ENCODE measurements around the gene TUBGCP6.
A peak's percentile ranks its signal among the peaks of the same experiment; 100 is the strongest.
"Not testable (repeated sequence)": the region's sequence is repeated elsewhere in the genome, so short reads cannot be mapped to it uniquely, and the experiment has no call there.

The TUBGCP6 gene

GRCh38 chr22:50275181-50276055 is 30.6 kb upstream of the TUBGCP6 start:
- ChIA-PET CTCF (interaction anchor here (0.6 to 2.7 kb wide), 23 partner anchors 8 to 66 kb away, joined by 3 to 49 read pairs (median 5); partner anchors contain the start of genes DENND6B, HDAC10 and PLXNB2), POLR2A (no interaction called here)
- H3K4me3 ChIP-seq (ENCODE audit: low read depth, low read length): no peak overlapping the region
- no peak for TF ChIP-seq CTCF (IDR thresholded peaks at IDR 0.05; ENCODE audit: insufficient read depth, low read length, missing control alignments)
- DNase-seq (ENCODE audit: low read depth, low spot score): no peak

GRCh38 chr22:50274771-50275170 is 29.9 kb upstream of the TUBGCP6 start:
- POLR2A ChIA-PET: interaction anchor here (0.7 kb wide), 1 partner anchor 18 kb away, joined by 3 read pairs; no protein-coding TSS in a partner anchor
- CTCF ChIA-PET: interaction anchor here (0.8 to 3.8 kb wide), 7 partner anchors 14 to 53 kb away, joined by 3 to 19 read pairs (median 4); no protein-coding TSS in a partner anchor
- no peak overlapping the region for H3K4me3 ChIP-seq (ENCODE audit: low read depth, low read length)
- DNase-seq (ENCODE audit: low read depth, low spot score): no peak
- TF ChIP-seq CTCF (IDR thresholded peaks at IDR 0.05; ENCODE audit: insufficient read depth, low read length, missing control alignments): no peak

GRCh38 chr22:50274311-50274710 is 29.5 kb upstream of the TUBGCP6 start:
- POLR2A ChIA-PET: interaction anchor here (0.7 kb wide), 1 partner anchor 18 kb away, joined by 3 read pairs; no protein-coding TSS in a partner anchor
- DNase-seq (ENCODE audit: low read depth, low spot score): no peak
- CTCF ChIA-PET: interaction anchor here (0.6 to 3.8 kb wide), 8 partner anchors 8 to 54 kb away, joined by 3 to 19 read pairs (median 5); no protein-coding TSS in a partner anchor
- H3K4me3 ChIP-seq (ENCODE audit: low read depth, low read length): no peak overlapping the region
- TF ChIP-seq CTCF (IDR thresholded peaks at IDR 0.05; ENCODE audit: insufficient read depth, low read length, missing control alignments): peak; percentile 41

GRCh38 chr22:50273781-50274180 is 29.0 kb upstream of the TUBGCP6 start:
- H3K4me3 ChIP-seq (ENCODE audit: low read depth, low read length); POLR2A ChIA-PET; DNase-seq (ENCODE audit: low read depth, low spot score): not testable (repeated sequence)
- CTCF ChIA-PET: interaction anchor here (0.6 to 4.9 kb wide), 11 partner anchors 9 to 68 kb away, joined by 3 to 31 read pairs (median 5); partner anchors contain the start of gene HDAC10

GRCh38 chr22:50273352-50273751 is 28.5 kb upstream of the TUBGCP6 start:
- H3K4me3 ChIP-seq (ENCODE audit: low read depth, low read length); DNase-seq (ENCODE audit: low read depth, low spot score): not testable (repeated sequence)
- POLR2A ChIA-PET: interaction anchor here (0.7 to 1.4 kb wide), 2 partner anchors 29 to 54 kb away, joined by 3 read pairs; no protein-coding TSS in a partner anchor
- CTCF ChIA-PET: interaction anchor here (1.0 to 4.9 kb wide), 9 partner anchors 9 to 68 kb away, joined by 3 to 31 read pairs (median 7); partner anchors contain the start of gene HDAC10

- no peak for TF ChIP-seq CTCF (IDR thresholded peaks at IDR 0.05; ENCODE audit: insufficient read depth, low read length, missing control alignments)
- H3K4me3 ChIP-seq (ENCODE audit: low read depth, low read length): no peak overlapping the region; the same call in 1 of the 2 replicates
- no peak for DNase-seq (ENCODE audit: low read depth, low spot score)
- ChIA-PET POLR2A (interaction anchor here (1.0 to 1.4 kb wide), 3 partner anchors 10 to 30 kb away, joined by 3 to 7 read pairs (median 3); no protein-coding TSS in a partner anchor), CTCF (interaction anchor here (0.7 to 4.9 kb wide), 16 partner anchors 8 to 69 kb away, joined by 3 to 31 read pairs (median 4); partner anchors contain the start of gene HDAC10)
Measured at GRCh38 chr22:50272044-50272802, 27.4 kb upstream of the TUBGCP6 start.
